Stimulated activated CD8-positive, alpha-beta memory T cell treated with anti-CD3 and anti-CD28 coated beads, Interleukin-7, amount 100 ng/mL, for 4 hours (primary cell): Measurements from ENCODE around the gene ARHGAP44.

ENCODE experiments used
- DNase-seq, 2 donors: peaks; one replicate each; pipeline ENCODE4 v3.0.0-alpha.2; 2020; ENCODE audit warnings: low read depth in 2 of 2

ARHGAP44 gene

DNA sequence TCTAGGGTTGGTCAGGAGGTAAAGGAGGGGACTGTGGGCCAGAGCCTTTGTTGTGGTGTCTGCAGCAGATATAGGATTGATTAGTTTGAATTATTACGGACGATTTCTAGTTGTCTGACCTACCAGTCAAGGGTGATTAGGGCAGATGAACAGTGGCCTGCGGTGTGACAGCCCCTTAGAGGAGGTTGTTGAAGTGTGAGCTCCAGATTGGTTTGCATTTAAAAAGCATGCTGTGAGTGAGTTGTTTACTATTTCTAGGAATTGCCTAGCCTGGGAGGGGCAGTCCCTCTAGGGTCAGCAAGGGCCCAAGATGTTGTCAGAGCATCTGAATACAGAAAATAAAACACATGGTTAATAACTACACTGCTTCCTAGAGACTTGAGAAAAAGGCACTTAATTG lies 108.8 kb downstream of the ARHGAP44 start:
- no peak for DNase-seq

DNA sequence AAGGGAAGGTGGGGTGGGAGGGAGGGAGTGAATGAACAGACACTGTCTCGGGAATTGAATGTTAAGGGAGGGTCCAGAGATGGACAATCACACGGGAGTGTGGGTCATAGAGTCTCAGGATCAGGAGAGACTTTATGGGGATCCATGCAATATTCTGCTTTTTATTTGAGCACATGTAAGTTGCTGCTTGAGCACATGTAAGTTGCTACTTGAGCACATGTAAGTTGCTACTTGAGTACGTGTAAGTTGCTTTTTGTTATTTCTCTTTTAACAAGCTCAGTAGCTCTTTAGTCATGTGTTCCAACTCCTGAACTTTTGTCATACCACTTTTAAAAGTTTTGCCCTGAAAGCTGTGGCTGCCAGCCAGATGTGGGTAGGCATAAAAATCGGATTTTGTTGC lies 110.3 kb downstream of the ARHGAP44 start:
- no peak for DNase-seq

DNA sequence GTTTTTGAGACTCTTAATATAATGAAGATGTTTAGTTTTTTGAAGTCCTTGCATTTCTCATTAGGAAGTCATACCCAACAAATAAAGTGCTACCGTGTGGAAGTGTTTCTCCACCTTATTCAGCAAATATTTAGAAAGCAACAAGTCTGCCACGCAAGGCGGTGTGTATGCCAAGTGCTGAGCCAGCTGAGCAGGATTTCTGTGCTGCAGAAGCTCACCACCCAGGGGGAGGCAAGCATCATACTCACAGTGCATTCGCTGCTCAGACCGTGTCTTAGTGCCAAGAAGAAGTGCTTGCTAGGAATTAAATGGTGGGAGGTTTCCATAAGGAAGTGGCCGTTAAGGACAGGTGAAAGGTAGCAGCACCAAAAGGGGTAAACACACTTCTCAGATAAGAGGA lies 111.2 kb downstream of the ARHGAP44 start:
- no peak for DNase-seq

DNA sequence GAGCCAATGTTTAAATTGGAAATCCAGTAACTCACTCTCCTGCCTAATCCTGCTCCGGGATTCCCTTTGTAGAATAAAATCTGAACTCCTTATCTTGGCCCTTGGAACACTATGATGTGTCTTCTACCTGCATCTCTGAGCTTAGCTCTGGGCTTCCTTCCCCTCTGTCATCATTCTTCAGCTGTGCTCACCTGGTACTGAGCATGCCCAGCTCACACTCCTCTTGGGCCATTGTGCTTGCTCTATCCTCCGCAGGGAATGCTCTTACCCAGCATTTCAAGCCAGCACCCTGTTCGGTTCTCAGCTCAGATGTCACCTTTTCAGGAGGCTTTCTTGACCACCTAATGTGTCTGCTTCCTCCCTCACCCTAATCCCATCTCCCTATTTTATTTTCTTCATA lies 112.7 kb downstream of the ARHGAP44 start:
- DNase-seq = no peak

DNA sequence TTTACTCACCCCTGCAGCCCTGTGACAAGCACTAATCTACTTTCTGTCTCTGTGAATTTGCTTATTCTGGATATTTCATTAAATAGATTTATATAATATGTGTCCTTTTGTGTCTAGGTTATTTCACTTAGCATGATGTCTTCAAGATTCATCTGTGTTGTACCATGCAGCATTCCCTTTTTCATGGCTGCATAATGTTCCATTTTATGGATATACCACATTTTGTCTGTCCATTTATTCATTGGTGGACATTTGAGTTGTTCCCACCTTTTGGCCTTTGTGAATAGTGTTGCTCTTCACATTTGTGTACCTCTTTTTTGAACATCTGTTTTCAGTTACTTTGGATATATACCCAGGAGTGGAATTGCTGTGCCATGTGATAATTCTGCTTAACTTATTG lies 118.2 kb downstream of the ARHGAP44 start:
- no peak for DNase-seq

DNA sequence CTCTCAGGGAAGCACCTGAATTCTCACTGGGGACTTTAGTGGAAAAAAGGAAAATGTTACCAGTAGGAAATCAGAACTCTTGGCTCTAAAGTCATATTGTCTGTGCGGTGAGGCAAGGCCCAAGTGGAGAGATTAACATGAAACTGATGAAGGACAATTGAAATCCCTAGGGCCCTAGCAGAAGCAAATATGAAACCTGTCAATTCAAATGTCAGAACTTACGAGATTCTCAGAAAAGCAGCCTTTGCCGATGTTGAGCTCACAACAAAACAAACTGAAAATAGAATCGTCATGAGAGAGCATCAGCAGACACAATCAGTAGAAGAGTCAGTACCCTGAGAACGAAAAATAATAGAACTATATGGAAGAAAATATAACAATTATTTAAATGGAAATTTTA lies 119.7 kb downstream of the ARHGAP44 start:
- DNase-seq = no peak

DNA sequence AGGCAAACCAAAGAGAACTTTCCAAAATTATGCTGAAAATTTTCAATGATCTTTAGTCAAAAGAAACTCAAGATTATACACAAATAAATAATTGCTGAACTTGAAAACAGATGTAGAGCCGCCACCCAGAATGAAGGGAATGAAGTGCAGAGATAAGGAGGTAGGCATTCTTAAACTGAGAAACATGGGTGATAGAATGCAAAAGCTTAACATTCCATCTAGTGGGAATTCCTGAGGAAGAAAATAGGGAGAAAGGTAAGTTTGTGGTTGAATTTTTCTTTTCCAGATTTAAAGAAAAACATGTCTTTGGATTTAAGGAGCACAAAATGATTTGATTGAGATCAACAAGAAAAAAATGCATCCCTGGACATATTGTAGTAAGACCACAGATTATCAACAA lies 120.2 kb downstream of the ARHGAP44 start:
- DNase-seq = no peak

DNA sequence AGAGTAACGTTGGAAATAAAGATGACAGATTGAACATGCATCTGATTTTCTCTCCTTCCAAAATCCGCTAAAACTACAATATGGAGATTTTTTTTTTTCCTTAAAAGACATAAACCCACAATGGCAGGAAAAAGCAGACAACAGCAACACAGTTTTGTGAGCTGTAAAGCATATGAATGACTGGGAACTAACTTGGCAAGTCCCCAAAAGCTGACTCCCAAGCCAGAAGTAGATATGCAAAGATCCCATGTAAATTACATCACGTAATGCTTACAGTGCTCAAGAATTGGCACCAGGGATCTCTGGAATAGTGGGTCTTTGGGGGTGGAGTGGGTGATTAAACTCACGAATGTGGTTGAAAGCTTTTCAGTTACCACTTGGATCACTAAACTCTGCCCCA lies 121.9 kb downstream of the ARHGAP44 start:
- no peak for DNase-seq

DNA sequence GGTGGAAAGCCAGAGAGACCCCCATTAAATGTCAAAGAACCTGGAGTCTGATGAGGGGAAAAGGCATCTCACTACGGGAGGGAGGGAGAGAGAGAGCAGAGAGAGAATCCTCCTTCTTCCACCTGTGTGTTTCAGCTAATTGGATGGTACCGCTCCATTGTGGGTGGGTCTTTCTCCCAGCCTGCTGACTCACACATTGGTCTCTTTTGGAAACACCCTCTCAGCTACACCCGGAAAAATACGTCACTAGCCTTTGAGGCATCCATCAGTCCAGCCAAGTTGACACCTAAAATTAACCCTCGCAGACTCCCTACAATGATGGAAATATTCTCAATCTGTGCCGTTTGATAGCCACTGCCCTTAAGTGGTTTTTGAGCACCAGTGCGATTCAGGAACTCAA lies 128.1 kb downstream of the ARHGAP44 start:
- DNase-seq = no peak

DNA sequence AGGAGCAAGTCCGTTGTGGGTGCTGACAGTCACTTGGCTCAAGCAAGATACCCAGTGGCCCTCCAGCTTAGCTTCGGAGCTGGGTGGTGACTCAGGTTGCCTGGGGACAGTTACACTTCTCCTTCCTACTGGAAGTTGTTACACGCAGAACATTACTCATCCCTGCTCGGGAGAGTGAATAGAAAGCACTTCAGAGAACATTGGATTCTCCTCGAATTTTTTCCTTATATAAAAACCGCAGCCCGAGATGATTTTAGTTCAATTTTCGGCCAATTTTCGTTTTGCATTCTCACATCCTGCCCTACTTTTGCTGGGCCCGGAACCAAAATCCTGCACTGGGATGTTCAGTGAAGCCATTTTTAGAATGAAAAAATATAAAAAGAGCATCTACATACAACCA lies 128.8 kb downstream of the ARHGAP44 start:
- DNase-seq = no peak

DNA sequence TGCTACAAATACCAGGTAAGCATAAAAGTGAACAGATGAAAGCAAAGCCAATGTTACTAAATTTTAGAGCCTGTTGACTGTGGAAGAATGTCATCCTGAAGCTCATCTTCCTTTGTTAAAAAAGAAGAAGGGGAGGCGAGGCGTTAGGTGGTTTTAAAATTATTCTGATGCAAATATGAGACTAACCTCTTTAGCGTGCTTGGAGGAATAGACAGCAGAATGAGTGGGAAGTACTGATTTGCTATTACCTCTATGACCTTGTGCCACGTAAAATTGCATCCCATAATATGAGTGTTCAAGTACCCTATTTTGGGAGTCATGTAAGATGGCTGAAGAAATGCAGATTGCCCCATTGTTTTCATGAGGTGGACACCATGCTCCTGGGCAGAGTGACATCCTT lies 132.8 kb downstream of the ARHGAP44 start:
- no peak for DNase-seq

DNA sequence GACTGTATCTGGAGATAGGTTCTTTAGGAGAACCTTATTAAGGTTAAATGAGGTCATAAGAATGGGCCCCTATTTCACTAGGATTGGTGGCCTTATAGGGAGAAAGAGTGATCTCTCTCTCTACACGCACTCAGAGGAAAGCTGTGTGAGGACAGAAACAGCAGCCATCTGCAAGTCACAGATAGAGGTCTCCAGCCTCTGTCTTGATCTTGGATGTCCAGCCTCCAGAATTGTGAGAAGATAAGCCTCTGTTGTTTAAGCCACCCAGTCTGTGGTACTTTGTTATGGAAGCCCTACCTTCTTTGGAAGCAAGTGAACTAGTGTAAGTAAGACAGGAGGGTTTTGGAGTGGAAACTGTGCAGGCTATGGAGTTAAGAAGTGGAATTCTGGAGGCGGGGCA lies 135.3 kb downstream of the ARHGAP44 start:
- DNase-seq = no peak

DNA sequence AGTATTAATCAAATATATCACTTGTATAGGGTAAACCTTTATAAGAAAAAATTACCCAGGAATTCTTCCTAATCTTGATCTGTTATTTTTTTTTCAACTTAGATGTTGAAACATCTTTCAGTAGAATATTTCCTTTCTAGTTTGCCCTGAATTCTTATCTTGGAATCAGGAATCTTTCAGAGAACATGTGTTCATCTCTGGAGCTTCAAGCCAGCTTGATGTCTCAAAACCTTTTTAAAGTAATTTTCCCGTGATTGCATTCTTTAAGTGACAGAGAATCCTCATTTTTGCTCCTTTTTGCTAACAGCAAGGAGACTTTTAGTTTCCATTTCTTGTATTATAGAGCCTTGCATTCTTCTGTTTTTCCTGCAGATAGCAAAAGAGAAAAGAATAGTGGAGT lies 137.7 kb downstream of the ARHGAP44 start:
- DNase-seq = no peak

DNA sequence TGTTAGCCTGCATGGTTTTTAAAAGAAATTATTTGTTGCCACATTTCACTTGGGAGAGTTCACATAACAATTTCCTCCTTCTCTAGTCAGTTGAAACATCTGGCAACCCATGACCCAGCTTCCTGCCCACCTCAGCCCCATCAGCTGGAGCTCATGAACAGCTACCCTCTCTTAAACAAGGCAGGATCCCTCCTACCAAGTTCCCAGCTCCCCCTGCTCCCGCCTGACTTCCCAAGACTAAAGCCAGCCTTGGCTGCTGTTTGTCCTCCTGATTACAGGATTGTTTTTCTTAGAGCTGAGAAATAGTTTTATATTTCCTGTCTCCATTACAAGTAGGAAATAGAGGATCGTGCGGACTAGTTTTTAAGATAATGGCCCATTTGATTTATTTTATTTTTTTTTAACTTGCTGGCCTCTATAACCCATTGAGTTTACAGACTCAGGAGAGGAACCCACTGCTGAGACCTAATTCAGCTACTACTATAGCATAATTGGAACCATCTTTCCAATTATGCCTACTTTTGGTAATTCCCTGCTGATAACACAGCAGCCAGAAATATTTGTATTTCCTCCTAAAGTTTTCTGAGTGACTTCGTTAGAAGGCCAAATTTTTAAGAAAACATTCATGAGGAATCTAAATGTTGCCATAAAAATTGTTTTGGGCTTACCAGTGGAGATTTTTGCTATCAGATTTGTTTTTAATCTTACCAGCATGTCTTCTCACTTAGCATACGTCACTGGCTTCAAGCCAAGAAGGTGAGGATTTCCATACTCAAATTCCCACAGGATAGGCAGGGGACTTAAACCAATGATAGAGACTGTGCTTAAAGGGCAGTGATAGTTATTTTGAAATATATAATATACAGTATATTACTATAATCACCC lies 138.5 kb downstream of the ARHGAP44 start:
- DNase-seq = no peak

DNA sequence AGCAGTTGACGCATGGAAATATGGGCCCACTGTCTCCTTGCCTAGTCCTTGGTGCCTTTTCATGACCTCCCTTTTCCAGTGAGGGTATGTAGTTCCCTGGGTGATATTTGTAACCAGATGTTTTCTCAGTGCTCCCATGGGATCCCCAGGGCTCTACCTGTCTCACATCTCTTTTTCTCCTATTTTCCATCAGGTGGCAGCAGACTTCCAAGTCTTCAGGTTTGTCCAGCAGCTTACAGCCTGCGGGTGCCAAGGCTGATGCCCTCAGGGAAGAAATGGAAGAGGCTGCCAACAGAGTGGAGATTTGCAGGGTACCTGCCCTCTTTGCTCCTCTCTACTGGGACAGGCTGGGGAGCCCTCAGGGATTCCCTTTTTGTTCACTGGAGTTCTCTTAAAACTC lies 139.4 kb downstream of the ARHGAP44 start:
- no peak for DNase-seq

DNA sequence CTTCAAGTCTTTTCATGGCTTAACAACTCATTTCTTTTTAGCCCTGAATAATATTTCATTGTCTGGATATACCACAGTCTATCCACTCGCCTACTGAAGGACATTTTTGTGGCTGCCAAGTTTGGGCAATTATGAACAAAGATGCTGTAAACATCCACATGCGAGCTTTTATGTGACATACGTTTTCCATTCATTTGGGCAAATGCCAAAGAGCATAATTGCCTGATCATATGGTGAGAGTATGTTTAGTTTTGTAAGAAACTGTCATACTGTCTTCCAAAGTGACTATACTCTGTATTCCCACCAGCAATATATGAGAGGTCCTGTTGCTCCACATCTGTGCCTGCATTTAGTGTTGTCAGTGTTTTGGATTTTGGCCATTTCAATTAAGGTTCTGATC lies 147.2 kb downstream of the ARHGAP44 start:
- no peak for DNase-seq

DNA sequence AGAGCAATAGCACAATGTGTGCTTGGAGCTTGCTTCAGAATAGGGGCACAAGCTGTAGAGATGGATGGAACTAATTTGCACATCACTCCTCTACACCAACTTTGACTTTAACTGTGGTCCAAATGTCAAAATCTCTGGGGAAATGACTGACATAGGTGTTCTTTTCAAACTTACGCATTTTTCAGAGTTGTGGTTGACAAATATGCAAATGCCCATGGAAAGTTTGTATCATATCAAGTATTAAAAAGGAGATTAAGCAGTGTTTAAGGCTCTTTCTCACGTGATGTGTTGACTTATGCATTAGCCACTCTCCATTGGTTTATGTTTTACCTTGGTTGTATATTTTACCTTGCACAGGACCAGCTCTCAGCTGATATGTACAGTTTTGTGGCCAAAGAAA lies 151.4 kb downstream of the ARHGAP44 start:
- no peak for DNase-seq

DNA sequence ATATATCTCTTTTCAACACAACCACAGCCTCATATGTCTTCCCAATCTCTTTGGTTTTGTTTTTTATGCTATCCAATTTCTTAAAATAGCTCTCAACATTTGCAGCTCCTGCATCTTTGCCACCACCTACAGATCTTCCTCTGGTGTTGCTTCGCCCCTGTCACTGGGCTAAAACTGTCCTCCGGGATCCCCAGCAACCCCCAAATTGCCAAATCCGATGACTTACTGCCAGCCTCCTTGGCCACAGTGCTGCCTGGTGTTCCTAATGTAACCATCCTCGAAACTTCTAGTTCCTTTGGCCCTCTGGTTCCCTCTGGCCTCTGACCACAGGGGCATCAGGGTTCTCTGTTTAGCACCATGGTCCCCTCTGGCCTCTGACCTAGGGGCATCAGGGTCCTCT lies 157.7 kb downstream of the ARHGAP44 start:
- DNase-seq = no peak

DNA sequence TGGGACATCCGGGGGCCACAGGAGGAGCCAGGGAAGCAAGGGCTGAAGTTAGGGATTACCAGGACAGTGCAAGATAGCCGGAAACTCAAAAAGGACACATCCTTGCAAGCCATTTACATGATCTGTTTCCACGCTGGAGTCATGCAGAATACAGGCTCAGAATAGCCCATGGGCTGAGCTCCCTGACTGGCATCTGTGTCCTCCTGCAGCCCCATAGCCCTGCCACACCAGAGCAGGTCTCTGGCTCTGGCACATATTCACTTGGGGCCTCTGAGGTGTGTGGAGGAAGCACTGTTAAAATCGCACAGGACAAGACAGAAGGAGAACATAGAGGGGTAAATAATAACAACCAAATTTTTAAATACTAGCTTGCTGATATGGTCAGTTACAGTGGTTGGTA lies 162.7 kb downstream of the ARHGAP44 start:
- DNase-seq = no peak

DNA sequence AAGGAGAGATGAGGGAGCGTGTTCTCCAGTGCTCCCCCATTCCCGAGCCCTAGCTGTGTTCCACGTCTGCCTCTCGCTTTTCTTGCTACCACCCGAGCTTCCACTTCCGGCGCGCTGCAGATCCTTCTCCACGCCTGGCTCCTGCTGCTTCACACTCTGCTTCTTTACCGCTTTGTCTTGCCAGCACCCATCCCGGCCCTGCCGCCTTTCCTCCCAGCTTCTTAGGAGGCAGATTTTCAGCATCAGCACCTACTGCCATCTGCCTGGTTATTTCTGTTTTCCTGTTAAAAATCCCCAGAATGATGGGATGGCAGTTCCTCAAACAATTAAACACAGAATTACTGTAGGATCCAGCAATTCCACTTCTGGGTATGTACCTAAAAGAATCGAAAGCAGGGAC lies 163.9 kb downstream of the ARHGAP44 start:
- no peak for DNase-seq

DNA sequence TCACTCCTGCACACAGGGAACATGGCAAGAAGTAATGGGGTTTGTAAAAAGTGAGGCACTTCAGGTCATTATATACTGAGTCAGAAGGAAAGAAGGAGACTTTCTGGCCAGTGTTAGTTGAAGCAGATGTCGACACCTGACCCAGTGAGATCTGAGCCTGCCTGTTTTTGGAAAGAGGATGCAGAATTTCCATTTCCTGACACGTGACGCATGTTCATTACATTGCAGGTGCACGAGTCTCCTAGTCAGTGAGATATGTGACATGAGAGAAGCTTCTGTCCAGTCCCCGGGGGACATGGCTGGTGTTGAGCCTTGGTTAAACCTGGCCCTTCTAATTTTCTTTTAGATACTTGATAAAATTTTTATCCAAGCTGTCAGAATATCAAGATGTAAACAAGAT lies 166.2 kb downstream of the ARHGAP44 start:
- no peak for DNase-seq

DNA sequence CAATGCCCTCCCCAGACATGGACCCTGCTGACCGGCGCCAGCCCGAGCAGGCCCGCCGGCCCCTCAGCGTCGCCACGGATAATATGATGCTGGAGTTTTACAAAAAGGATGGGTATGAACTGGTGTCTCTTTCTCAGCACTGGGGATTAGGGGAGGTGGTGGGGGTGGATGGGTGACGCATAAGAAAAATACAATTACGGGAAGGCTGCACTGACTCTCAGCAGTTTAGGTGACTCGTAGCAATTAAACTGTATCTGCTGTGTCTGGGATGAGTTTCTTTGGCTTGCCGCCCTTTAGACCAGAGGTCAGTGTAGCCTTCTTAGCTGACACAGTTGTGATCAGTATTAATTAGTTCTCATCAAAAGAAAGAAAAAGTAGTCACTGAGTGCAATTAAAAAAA lies 169.5 kb downstream of the ARHGAP44 start:
- DNase-seq = no peak

DNA sequence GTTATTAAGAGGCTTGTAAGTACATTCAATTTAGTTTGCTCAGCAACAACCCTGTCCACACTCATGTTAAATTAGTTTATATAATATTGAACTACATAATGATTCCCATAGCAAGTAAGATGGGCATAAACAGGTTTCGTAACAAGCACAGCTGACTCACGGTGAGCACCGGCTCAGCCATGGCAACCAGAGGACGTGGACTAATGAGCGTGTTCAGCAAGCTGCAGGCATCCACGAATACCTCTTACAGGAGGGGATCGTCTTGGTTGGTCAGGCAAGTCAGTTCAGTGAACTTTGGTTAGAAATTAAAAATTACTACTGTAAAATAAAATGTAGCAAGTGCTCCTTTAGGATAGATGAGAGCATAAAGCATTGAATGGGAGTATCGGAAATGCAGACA lies 170.1 kb downstream of the ARHGAP44 start:
- DNase-seq = no peak

DNA sequence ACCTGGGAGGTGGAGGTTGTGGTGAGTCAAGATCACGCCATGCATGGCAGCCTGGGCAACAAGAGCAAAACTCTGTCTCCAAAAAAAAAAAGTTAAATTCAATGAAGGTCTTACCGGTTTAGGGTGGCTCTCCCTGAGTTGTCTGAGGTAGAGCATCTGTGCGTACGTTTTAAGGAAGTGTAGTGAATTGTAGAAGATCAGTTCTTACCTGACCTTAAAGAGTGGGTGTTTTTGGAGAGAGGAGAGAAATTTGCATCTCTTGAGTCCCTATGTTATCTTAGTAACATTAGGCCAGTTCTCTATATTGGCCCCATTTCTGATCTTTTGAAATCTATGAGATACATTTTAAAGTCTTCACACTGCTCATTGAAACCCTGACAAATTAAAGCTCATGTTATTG lies 172.4 kb downstream of the ARHGAP44 start:
- DNase-seq = no peak
